Measurements from ENCODE around the gene HIPK1. TPM values are rescaled to one million over a fixed set of nuclear protein-coding genes. Genes with fewer than 3 reads are reported as not detected.

The HIPK1 gene
- total RNA-seq, 1 donor from 2014 or later, result 62.0 TPM

GRCh38 chr1:113940365-113941244 lies 11.5 kb downstream of the HIPK1 start:
- Mint-ChIP-seq H3K27me3 (no peaks in the 10 kb centered on the region), H3K27ac (no peak overlapping the region), H3K4me1 (ENCODE audit: unreplicated experiment) (peaks cover 12% of the 10 kb centered on the region), H3K4me3 (no peak overlapping the region), H3K36me3 (peaks cover 25% of the 10 kb centered on the region), H3K9me3 (peaks cover 4% of the 10 kb centered on the region)
- no peak for DNase-seq (ENCODE audit: extremely low spot score, unreplicated experiment)
- no peak for TF ChIP-seq CTCF (conservative IDR thresholded peaks at IDR 0.05)

- Mint-ChIP-seq H3K27me3 (no peaks in the 10 kb centered on the region), H3K9me3 (peaks cover 4% of the 10 kb centered on the region)
Observed at GRCh38 chr1:113941245-113941559, 12.1 kb downstream of the HIPK1 start.

GRCh38 chr1:113942527-113942926 lies 13.4 kb downstream of the HIPK1 start:
- Mint-ChIP-seq H3K27me3 (no peaks in the 10 kb centered on the region), H3K9me3 (peaks cover 4% of the 10 kb centered on the region), H3K27ac (no peak overlapping the region), H3K4me3 (no peak overlapping the region), H3K36me3 (peaks cover 28% of the 10 kb centered on the region), H3K4me1 (ENCODE audit: unreplicated experiment) (peaks cover 25% of the 10 kb centered on the region)
- TF ChIP-seq CTCF (conservative IDR thresholded peaks at IDR 0.05), result no peak
- no peak for DNase-seq (ENCODE audit: extremely low spot score, unreplicated experiment)

More at GRCh38 chr1:113941245-113941559, 12.1 kb downstream of the HIPK1 start:
- no peak overlapping the region for H3K4me3 Mint-ChIP-seq
- DNase-seq (ENCODE audit: extremely low spot score, unreplicated experiment), result no peak
- TF ChIP-seq CTCF (conservative IDR thresholded peaks at IDR 0.05), result no peak
- peaks cover 16% of the 10 kb centered on the region for H3K4me1 Mint-ChIP-seq (ENCODE audit: unreplicated experiment)
- H3K36me3 Mint-ChIP-seq, result peaks cover 28% of the 10 kb centered on the region
- no peak overlapping the region for H3K27ac Mint-ChIP-seq

GRCh38 chr1:113943028-113943811 lies 14.1 kb downstream of the HIPK1 start:
- H3K27ac Mint-ChIP-seq, result no peak overlapping the region
- no peak for DNase-seq (ENCODE audit: extremely low spot score, unreplicated experiment)
- peaks cover 28% of the 10 kb centered on the region for H3K36me3 Mint-ChIP-seq
- TF ChIP-seq CTCF (conservative IDR thresholded peaks at IDR 0.05), result no peak
- H3K27me3 Mint-ChIP-seq, result no peaks in the 10 kb centered on the region
- H3K4me3 Mint-ChIP-seq, result no peak overlapping the region
- H3K4me1 Mint-ChIP-seq (ENCODE audit: unreplicated experiment), result peaks cover 26% of the 10 kb centered on the region
- H3K9me3 Mint-ChIP-seq, result peaks cover 4% of the 10 kb centered on the region

- Mint-ChIP-seq H3K27ac (no peak overlapping the region), H3K4me1 (ENCODE audit: unreplicated experiment) (peaks cover 27% of the 10 kb centered on the region), H3K4me3 (no peak overlapping the region), H3K9me3 (peaks cover 4% of the 10 kb centered on the region), H3K36me3 (peaks cover 28% of the 10 kb centered on the region), H3K27me3 (no peaks in the 10 kb centered on the region)
- DNase-seq (ENCODE audit: extremely low spot score, unreplicated experiment), result no peak
- TF ChIP-seq CTCF (conservative IDR thresholded peaks at IDR 0.05), result no peak
Observed at GRCh38 chr1:113945329-113945728, 16.2 kb downstream of the HIPK1 start.

Measured in type B pancreatic cell (in vitro differentiated cells).